Loucy (cell line): ENCODE results near the gene FIS1.

Experiments used
- EZH2phosphoT487 ChIP-seq: fragments of 200-600 bp; IDR thresholded peaks from 2 replicates; pipeline ENCODE4 v1.6.1; 2018; ENCODE audit warnings: antibody characterized with exemption, mild to moderate bottlenecking, moderate library complexity, borderline replicate concordance
- TF ChIP-seq, protein P1 (sequence below): fragments of 200-600 bp; sonication (generic); conservative IDR thresholded peaks from 2 replicates; pipeline ENCODE4 v1.5.1; 2014; ENCODE audit warnings: mild to moderate bottlenecking, antibody characterized with exemption, low read length

DNA sequence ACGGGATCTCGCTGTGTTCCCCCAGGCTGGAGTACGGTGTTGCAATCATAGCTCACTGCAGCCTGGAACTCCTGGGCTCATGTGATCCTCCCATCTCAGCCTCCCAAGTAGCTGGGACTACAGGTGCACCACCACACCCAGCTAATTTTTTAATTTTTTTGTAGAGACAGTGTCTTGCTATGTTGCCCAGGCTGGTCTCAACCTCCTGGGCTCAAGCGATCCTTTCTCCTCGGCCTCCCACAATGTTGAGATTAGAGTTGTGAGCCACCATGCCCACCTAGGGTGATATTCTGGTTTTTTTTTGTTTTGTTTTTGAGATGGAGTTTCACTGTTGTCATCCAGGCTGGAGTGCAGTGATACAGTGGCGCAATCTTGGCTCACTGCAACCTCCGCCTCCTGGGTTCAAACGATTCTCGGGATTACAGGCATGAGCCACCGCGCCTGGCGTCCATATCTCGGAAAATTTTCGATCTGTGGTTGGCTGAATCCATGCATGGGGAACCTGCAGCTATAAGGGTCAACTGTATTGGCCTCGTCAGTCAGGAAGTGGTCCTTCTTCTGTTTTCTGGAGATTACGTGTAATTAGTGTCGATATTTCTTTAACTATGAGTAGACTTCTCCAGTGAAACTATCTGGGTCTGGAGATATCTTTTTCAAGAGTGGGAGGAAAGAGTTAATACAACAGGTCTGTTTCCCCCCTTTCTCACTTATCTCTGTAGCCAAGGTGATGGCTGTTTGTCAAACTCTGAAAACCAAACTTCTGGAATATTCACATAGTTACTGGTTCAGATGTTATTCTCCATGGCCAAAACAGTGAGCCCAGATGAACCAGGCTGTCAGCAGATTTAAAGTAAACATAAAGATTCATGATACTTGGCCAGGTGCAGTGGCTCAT lies 21.0 kb upstream of the FIS1 start:
- TF ChIP-seq, protein P1, sequence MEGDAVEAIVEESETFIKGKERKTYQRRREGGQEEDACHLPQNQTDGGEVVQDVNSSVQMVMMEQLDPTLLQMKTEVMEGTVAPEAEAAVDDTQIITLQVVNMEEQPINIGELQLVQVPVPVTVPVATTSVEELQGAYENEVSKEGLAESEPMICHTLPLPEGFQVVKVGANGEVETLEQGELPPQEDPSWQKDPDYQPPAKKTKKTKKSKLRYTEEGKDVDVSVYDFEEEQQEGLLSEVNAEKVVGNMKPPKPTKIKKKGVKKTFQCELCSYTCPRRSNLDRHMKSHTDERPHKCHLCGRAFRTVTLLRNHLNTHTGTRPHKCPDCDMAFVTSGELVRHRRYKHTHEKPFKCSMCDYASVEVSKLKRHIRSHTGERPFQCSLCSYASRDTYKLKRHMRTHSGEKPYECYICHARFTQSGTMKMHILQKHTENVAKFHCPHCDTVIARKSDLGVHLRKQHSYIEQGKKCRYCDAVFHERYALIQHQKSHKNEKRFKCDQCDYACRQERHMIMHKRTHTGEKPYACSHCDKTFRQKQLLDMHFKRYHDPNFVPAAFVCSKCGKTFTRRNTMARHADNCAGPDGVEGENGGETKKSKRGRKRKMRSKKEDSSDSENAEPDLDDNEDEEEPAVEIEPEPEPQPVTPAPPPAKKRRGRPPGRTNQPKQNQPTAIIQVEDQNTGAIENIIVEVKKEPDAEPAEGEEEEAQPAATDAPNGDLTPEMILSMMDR, result no peak
- no peak for TF ChIP-seq EZH2phosphoT487
